Amniotic stem cell (primary cell): ENCODE results near the gene ZNF536.

ENCODE experiments used
- DNase-seq: peaks from one replicate; lab custom pipeline; 2025; lab: John Stamatoyannopoulos, UW

The ZNF536 gene

GRCh38 chr19:30529876-30530275, 157.7 kb downstream of the ZNF536 start:
- DNase-seq = no peak

GRCh38 chr19:30530751-30531150, 158.6 kb downstream of the ZNF536 start:
- DNase-seq = no peak

GRCh38 chr19:30535011-30535410, 162.8 kb downstream of the ZNF536 start:
- DNase-seq = no peak

- no peak for DNase-seq
Measured at GRCh38 chr19:30536975-30537374, 164.8 kb downstream of the ZNF536 start.

GRCh38 chr19:30539315-30539714, 167.1 kb downstream of the ZNF536 start:
- no peak for DNase-seq

GRCh38 chr19:30539981-30540380, 167.8 kb downstream of the ZNF536 start:
- no peak for DNase-seq

GRCh38 chr19:30540761-30541160, 168.6 kb downstream of the ZNF536 start:
- no peak for DNase-seq

GRCh38 chr19:30541575-30541974, 169.4 kb downstream of the ZNF536 start:
- no peak for DNase-seq

- DNase-seq = no peak
Measured at GRCh38 chr19:30543243-30543945, 171.2 kb downstream of the ZNF536 start.

- no peak for DNase-seq
Measured at GRCh38 chr19:30545752-30546151, 173.6 kb downstream of the ZNF536 start.

GRCh38 chr19:30546332-30546731, 174.1 kb downstream of the ZNF536 start:
- DNase-seq = no peak

GRCh38 chr19:30547246-30547645, 175.1 kb downstream of the ZNF536 start:
- DNase-seq = no peak

GRCh38 chr19:30549151-30549550, 177.0 kb downstream of the ZNF536 start:
- no peak for DNase-seq

GRCh38 chr19:30551271-30551670, 179.1 kb downstream of the ZNF536 start:
- DNase-seq = no peak

GRCh38 chr19:30552593-30552992, 180.4 kb downstream of the ZNF536 start:
- no peak for DNase-seq

- DNase-seq = no peak
Measured at GRCh38 chr19:30555075-30555790, 183.0 kb downstream of the ZNF536 start.

GRCh38 chr19:30555791-30556110, 183.6 kb downstream of the ZNF536 start:
- DNase-seq = no peak

- DNase-seq = no peak
Measured at GRCh38 chr19:30556230-30556711, 184.1 kb downstream of the ZNF536 start.

- DNase-seq = no peak
Measured at GRCh38 chr19:30557212-30557611, 185.0 kb downstream of the ZNF536 start.

- DNase-seq = no peak
Measured at GRCh38 chr19:30557927-30558557, 185.9 kb downstream of the ZNF536 start.

GRCh38 chr19:30558793-30559192, 186.6 kb downstream of the ZNF536 start:
- DNase-seq = no peak

GRCh38 chr19:30559446-30559845, 187.3 kb downstream of the ZNF536 start:
- no peak for DNase-seq

- no peak for DNase-seq
Measured at GRCh38 chr19:30562981-30563380, 190.8 kb downstream of the ZNF536 start.
